Endometrial microvascular endothelial cells (primary cell): ENCODE data around the gene FLYWCH1. TPM values are rescaled to one million over a fixed set of nuclear protein-coding genes. Genes with fewer than 3 reads are reported as not detected.

Source experiments
- in situ Hi-C: cut with HindIII; loops from 2 replicates; pipeline ENCODE4 v1.10.0; 2017; ENCODE audit warnings: low sequenced_read_pairs, low pct_unique_long_range_greater_than_20kb; ENCODE audit errors: inconsistent ontology term
- total RNA-seq: library from RNA; depleted of rRNA; stranded (reverse); fragments of >200 nt; gene quantifications from one replicate; pipeline ENCODE4 v1.2.3, GENCODE V29; 2015; ENCODE audit errors: inconsistent ontology term

FLYWCH1 gene
- total RNA-seq, 1 donor from 2014 or later = 42.6 TPM

DNA sequence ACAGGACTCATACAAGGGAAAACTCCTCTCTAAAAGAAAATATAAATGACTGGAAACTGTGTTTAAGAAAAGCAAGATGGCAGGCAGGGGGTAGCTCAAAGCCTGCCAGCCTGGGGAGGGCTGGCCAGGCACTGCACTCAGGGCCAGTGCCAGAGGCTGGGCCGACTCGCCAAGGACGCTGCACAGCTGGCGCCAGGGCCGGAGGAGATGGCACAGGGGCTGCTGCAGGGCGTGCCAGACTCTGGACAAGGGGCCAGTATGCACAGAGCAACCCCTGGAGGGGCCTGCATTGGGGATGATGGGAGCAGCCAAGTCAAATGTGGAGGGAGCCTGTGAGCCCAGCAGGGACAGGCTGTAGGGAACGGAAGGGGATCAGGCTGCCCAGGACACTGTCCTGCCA, 64.5 kb downstream of the FLYWCH1 start:
- in situ Hi-C loops = no loop called here

DNA sequence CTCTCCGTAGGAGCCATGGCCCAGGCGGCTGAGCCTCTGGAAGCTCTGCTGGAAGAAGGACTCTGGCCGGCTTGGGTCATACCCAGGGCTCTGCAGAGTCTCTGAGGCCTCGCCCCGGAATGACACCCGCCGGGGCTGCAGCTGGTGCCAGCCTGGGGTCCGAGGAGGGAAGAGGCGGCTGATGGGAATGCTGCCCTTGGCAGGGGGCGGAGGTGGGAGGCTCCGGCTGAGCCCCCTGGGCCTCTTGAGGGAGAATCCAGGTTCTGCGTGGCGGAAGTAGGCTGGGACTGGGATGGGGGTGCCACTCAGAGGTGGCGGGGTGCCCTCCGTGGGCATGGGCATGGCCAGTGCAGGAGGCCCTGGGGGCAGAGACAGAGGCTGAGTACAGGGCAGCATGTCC, 64.9 kb downstream of the FLYWCH1 start:
- in situ Hi-C loops = no loop called here

DNA sequence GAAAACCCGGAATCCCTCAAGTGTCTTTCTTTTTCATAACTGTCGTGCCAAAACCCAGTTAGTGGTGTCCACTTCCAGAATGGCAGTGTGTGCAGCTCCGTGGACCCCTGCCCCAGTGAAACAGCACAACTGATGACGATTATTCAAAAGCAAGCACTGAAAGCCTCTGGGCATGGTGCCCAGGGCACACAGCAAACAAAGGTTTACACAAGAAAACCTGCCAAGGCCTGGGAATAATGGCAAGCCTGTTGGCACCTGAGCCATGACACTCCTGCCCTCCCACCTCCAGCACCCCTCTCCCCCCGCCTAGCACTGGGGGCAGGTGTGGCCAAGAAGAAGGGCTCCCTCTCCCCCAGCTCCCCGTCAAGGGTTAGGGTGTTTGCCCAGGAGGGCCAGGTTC, 65.7 kb downstream of the FLYWCH1 start:
- in situ Hi-C loops = no loop called here

DNA sequence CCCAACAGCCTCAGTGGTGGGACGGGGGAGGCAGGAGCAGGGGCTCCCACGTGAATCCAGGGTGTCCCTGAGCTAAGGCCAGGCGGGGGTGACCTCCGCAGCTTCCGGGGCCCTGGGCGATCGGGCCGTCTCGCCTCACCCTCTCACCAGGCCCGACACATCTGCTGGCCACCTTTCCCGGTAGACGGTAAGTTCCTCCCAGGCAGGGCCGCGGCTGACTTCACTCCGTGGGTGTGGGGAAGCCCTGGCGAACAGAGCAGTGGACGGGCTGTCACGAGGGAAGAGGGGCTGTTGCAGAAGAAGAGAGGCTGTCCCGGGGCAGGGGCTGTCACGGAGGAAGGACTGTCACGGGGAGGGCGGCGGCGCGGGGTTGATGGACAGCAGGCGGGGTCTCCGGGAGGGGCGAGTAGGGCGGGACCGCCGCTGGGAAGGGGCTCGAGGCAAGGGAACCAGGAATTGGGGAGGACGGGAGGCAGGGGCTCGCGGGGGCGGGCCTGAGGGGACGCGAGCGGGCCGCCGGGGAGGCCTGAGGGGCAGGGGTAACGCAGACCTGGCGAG, 68.0 kb downstream of the FLYWCH1 start:
- in situ Hi-C loops = no loop called here

DNA sequence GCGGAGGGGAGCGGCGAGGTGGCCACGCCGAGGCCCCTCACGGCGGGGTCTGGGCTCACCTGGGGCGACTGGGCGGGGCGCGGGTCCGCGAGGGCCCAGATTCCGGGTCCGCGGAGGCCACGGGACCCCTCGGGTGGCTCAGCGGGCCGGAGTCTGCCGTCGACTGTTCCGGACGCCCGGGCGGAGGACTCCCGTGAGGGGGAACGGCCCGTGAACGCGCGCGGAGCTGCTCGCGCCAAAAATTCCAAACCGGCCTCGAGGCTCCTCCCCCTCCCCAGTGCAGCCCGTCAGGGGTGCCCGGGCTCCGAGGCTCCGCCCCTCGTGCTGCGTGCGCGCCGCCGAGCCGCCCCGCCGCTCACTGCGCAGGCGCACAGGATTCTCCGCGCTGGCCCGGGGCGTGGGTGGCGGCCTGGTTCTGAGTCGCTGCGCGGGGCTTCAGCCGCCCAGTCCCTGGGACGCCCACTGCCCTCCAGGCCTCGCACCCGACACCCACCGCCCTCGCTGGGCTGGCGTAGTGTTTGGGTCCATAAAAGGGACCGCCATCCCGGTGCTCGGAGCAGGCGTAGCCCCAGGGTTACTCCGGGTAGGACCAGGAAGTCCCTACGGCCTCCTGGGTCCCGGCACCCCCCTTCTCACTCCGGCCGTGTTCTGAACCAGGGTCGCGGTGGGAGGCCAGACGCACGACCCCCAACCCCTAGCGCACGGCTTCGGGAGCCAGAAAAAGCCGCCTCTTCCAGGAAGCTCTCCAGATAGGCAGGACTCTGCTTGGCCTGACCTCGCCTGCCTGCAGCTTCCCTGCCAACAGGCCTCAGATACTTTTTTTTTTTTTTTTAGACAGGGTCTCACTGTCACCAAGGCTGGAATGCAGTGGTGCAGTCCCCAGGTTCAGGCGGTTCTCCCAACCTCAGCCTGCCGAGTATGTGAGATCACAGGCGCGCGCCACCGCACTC, 68.8 kb downstream of the FLYWCH1 start, which contains the start of gene PKMYT1:
TSS of gene PKMYT1 (minus strand) at position 220 of the 950 bp plus-strand sequence. CDS start 789 bp downstream, outside the sequence.
- in situ Hi-C loops = no loop called here

DNA sequence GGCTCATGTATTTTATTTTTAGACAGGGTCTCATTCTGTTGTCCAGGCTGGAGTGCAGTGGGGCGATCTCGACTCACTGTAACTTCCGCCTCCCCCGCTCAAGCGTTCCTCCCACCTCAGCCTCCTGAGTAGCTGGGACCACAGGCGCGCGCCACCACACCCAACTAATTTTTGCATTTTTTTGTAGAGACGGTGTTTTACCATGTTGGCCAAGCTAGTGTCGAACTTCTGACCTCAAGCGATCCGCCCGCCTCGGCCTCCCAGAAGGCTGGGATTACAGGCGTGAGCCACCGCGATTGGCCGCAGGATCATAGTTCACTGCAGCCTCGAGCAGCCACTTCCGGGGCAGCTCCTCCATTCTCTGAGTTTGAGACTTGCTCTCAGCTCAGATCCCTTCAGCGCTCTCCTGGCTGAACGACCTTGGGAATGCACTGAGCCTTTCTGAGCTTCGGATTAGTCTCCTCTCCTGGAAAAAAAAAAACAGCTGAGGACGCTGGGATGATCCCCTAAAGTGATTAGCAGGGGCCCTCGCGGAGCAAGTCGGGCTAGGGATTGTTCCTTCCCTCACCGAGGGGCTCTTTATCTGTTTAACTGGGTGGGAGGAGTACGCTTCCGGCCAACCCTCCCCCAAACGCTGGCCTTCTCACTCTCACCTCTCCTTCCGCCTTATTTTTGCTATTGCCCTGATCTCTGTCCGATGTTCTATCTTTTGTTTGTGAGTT, 69.6 kb downstream of the FLYWCH1 start:
- in situ Hi-C loops = no loop called here

DNA sequence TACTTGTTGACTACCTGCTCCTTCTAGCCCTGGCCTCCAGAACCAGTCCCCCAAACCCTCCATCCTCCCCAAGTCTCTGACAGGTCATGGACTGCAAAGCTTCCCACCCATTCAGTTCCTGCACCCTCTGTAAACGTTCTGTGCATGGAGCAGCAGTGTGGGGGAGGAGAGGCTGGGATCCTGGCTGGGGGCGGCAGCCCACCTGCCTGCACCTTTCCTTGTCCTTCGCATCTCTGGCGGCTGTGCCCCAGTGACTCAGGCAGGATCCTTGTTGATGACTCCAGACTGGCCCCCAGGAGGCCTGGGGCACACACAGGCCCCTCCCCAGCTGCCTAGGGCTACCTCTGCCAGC, 70.1 kb downstream of the FLYWCH1 start:
- in situ Hi-C loops = no loop called here

DNA sequence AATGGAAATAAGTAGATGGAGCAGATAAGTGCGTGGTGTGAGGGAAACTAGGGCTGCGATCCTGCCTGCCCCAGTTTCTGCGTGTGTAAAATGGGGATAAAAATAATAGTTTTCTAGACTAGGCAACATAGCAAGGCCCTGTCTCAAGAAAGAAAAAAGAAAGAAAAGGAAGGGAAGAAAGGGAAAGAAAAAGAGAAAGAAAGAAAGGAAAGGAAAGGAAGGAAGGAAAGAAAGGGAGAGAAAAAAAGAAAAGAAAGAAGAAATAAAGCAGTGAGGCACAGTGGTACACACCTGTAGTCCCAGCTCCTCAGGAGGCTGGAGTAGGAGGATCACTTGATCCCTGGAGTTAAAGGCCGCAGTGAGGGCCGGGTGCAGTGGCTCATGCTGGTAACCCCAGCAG, 70.7 kb downstream of the FLYWCH1 start:
- in situ Hi-C loops = no loop called here

DNA sequence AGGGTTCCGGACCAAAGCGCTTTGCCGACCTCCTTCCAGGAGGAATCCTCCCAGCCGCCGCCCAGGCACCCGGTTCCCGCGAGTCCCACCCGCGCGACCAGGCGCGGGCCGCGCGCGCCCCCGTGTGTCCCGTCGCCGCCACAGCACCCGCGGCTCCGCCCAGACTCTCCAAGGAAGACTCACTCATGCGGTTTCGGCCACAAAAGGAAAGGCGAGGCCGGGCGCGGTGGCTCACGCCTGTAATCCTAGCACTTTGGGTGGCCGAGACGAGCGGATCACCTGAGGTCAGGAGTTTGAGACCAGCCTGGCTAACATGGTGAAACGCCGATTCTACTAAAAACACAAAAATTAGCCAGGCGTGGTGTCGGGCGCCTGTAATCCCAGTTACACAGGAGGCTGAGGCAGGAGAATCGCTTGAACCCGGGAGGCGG, 72.0 kb downstream of the FLYWCH1 start:
- in situ Hi-C loops = no loop called here

DNA sequence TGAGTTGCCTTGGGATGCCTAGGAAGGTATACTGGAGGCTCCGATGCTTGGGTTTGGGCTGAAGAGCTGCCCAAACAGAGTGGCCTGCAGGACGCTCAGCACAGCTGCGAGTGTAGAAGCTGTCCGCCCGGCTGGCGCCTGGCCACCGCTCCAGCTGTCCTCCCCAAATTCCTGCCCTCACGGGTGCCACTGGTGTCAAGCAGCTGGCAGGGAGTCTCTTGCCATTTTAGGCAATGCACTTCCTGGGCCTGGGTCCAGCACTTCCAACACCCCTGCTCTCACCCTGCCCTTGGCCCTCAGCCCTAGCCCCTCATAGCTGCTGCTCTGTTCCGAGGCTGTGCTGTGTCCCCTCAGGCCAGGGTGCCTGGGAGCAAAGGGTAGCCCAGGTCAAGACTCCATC, 73.7 kb downstream of the FLYWCH1 start:
- in situ Hi-C loops = no loop called here

DNA sequence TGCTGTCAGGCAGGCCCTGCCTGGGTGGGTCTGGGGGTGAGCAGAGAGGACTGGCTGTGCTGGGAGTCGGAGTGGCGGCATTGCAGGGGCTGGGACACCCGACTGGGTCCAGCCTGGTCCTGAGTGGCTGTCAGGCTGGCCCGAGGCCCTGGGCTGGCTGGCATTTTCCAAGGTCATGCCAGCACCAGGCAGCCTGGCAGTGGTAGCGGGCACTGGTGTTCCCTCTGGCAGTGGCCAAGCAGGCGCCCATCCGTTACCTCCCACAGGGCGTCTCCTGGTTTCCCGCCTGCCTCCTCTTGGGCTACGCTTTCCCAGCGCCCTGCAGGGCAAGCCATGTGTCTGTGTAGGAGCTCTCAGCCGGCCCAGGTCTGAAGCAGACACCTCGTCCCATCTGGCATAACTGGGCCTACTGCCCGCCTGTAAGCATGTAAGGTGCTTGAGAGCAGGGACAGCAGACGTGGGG, 74.2 kb downstream of the FLYWCH1 start:
- in situ Hi-C loops = no loop called here

DNA sequence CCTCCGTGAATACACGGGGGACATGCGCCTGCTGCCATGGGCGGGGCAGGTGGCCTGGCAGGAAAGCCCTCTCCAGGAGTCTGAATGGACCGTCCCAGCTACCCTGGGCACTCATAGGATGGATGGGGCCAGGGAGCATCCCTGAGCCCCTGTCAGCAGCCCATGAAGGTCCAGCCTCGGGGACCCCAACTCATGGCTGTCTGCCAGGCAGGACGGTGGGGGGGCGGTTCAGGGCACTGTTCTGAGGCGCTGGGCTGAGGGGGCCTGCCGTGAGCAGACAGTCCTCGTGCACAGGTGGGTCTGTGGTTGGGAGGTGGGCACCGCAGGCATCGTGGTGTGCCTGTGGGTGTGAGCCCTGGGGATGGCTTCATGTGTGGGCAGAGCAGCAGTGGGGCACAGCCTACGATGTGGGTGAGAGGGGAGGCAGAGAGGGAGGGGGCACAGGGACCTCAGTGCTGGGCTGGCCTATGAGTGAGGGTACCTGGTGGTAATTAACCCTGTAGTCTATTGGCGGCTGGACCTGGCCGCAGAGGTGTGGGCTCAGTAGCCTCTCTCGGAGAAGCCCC, 75.0 kb downstream of the FLYWCH1 start:
- in situ Hi-C loops = no loop called here

DNA sequence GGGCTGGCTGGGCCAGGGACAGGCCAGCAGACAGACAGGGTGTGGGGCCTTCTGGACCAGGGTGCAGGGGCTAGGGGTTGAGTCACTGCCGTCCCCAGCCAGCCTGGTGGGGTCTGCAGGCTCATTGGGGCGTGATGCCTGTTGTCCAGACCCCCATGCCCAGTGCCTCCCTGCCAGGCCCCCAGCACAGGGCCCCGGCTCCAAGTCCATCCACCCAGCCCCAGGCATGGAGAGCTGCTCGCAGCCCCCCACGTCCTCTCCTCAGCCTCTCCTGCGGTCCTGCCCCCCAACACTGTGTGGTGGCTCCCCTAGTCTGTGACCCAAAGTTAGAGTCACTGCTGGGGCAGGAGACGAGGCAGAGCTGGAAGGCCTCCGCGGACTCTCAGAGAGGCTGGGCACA, 75.6 kb downstream of the FLYWCH1 start:
- in situ Hi-C loops = no loop called here

DNA sequence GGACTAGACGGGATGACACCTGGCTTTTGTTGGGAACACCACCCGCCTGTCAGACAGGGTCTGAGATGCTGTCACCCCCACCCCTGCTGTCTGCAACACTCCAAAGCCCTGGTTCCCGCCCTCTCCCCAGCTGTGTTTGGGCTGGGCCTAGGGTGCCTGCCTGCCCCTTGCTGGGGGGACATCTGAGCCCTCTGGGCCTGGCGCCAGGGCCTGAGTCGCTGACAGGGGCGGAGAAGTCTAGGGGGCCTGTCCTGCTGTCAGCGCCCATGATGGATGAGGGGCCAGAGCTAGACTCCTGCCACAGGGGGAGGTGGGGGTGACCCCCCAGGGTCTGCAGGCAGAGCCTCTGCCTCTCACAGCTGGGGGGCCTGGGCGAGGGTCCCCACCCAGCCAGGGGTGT, 76.1 kb downstream of the FLYWCH1 start:
- in situ Hi-C loops = no loop called here

DNA sequence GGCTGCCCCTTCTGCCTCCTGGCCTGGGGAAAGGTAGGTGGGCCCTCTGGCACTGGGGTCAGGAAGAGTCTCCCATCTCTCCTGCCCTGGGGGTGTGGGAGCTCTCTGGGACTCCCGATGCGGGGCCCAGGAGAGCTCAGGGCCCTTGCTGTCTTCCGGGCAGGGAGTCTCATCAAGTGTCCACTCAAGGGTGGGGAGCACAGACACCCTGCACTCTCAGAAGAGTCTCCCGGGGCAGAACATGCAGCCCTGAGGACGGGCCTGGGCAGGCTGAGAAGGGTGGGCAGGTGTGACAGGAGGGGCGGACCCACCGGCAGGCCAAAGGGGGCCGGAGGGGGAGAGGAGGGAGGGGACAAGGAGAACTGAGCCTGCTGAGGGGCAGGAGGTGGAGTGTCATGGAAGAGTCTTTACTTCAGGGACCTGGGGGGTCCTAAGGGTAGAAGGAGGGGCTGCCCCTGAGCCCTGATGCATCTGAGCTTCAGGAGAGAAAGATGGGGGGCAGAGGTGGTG, 76.9 kb downstream of the FLYWCH1 start:
- in situ Hi-C loops = no loop called here

DNA sequence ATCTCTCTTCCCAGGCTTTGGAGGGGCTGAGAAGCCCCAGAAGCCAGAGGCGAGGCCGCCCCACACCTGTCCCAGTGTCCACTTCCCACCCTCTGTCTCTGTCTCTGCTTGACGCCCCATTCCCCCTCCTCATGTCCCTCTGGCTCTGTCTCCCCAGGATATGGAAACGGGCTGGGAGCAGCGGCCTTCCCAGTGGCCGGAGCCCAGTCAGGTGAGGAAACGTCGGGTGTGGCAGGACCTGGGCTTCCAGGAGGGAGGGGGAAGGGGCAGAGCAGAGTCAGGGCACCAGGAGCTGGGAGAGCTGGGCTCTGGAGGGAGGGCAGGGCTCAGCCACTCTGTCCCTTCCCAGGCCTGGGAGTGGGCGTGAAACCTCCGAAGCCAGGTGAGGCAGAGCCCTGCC, 79.2 kb downstream of the FLYWCH1 start:
- in situ Hi-C loops = no loop called here

DNA sequence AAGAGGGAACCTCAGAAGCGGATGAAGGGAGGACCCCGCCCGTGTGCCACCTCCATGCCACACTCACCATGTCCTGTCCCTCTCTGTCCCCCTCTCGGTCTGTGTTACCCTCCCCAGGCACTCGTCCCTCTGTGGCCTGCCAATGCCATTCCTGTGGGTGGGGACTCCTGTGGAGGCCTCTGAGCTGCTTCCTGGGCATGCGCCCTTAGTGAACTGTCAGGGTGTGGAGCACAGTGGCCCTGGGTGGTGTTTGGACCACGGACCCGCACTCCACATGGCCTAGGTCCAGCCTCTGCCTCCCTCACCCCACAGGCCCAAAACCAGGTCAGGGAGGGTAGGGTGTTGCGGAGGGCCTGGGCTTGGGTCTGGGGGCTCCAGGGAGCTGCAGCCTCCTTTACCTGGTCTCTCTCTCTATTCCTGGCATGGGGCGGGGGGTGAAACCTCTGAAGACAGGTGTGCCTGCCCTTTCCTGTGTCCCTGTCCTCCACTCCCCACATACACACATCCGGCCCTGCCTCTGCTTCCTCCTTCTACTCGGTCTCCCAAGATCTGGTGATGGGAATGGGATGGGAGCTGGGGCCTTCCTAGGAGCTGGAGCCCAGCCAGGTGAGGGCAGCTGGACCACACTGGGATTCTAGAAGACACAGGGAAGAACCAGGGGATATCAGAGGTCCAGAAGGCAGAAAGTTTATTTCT, 80.0 kb downstream of the FLYWCH1 start:
- in situ Hi-C loops = no loop called here

DNA sequence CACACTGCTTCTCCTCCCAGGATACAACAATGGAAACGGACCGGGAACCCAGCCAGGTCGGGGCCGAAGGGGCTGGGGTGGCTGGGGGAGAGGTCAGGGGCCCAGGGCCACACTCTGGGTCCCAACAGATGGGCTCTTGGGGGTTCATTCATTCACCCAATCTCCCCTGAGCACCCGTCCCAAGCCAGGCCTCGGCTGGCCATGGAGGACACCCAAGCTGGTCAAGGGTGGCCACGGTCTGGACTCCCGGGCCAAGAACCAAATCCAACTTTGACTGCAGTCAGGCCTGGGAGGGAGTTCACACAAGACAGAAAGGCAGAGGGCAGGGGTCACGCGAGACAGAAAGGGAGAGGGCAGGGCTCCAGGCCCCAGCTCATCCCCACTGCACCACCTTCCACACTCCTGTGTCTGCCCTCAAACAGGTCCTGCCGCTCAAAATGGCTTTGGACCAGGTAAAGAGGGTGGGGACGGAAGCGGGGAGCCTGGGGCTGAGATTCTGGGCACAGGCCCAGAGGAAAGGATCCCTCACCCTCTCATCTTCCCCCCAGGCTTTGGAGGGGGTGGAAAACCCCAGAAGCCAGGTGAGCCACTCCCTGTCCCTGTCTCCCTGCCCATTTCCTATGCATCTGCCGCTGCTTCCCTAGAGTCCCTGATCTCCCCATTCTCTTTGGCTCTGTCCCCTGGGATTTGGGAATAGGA, 80.8 kb downstream of the FLYWCH1 start:
- in situ Hi-C loops = no loop called here
